ENCODE results near the gene ARL8B.

ARL8B gene

DNA sequence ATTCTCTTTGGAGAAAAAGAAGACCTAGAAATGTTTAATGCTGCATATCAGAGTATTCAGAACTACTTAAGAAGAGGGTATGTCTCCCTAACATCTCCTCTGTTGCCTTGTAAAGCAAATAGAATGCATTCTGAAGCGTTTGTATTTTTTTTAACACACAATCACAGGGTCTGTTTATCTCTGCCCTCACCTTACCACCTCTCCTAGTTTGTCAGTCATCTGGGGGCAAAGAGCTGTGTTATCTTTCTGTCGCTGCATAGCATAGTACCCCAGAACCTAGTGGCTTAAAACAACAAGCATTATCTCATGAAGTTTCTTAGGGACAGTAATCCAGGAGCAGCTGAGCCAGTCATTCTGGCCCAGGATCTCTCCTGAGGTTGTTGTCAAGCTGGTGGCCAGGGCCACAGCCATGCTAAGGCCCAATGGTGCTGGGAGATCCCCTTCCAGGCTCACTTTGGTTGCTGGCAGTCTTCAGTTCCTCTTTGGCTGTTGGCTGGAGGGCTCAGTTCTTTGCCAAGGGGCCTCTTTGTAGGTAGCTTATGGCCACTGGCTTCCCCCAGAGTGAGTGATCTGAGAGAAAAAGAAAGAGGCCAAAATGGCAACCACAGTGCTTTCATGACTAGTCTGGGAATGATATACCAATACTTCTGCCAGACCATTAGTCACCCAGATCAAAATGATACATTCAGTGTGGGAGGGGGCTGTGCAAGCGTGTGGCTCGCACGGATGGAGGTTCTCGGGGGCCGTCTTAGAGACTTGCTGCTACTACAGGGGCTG, 83.3 kb downstream of the ARL8B start:
- no peak for DNase-seq (ENCODE audit: low read depth in 3 of 3, low spot score in 1 of 3)

DNA sequence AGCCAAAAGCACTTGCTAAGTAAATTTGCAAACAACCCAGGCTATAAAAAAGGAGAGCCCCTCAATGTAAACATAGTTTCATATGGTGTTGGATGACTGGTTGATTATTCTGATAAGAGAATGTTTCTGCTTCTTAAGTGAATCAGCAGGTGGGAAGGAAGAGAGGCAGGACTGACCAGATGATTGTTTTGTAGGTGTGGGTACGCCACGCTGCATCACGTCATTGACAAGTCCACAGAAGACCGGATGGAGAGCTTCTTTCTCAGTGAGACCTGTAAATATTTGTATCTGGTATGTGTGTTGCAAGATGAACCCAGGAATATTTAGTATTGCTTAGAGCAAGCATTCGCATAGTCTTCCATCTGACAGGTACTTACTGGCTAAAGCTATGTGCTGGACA, 88.8 kb downstream of the ARL8B start:
- DNase-seq (ENCODE audit: low read depth in 3 of 3, low spot score in 1 of 3) = no peak

DNA sequence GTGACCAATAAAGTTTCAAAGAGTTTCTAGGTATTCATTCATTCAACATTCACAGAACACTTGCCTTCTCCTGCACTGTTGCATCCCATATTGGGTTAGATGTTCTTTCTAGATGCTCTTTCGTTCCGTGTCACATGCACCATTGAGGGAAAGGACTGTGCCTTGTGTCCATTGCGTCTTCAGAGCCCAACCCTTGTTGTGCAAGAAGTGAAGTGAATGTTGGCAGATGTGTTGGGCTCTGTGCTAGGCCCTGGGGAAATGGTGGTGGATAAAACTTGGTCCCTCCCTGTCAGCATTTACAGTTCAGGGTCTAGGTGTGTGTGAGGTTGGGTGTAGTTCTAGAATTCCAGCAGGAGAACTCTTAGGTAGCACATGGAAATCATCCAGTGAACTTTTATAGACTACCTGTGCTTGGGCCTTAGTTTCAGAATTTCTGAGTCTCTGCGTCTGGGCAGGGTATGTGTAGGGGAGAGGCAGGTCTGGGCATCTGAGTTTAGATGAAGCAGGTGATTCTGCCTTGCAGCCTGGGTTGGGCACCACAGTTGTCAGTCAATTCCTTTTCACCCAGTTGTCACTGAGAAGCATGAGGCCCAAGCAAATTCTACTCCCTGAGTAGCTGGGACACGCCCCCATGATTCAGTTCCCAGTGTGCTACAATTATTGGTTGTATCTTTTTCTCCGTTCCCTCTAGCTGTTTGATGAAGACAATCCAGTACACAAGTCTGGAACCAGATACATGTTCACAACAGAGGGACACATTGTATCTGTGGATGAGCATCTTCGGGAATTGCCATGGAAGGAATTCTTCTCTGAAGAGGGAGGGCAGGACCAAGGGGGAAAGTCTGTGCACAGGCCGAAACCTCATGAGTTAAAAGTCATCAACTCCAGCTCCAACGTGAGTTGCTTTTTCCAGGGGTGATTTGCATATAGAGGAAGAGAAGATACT, 90.8 kb downstream of the ARL8B start:
- DNase-seq (ENCODE audit: low read depth in 3 of 3, low spot score in 1 of 3) = no peak

GRCh38 chr3:5213574-5213966, 91.5 kb downstream of the ARL8B start:
- DNase-seq (ENCODE audit: low read depth in 3 of 3, low spot score in 1 of 3) = no peak

DNA sequence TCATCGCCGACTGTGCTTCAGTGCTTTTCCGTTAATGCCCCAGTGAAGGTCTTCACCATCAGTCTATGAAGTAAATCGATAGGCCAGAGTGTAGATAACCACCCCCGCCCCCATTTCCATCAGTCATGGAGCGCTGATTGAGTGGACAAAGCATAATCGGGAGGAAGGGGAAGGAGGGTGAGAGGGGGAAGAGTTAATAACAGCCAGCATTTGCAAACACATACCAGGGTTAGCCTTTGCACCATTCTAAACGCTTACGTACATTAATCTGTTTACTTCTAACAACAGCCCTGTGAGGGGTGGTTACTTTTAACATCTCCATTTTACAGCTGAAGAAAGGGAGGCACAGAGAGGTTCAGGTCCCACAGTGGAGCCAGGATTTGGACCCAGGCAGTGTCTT, 92.3 kb downstream of the ARL8B start:
- no peak for DNase-seq (ENCODE audit: low read depth in 3 of 3, low spot score in 1 of 3)

DNA sequence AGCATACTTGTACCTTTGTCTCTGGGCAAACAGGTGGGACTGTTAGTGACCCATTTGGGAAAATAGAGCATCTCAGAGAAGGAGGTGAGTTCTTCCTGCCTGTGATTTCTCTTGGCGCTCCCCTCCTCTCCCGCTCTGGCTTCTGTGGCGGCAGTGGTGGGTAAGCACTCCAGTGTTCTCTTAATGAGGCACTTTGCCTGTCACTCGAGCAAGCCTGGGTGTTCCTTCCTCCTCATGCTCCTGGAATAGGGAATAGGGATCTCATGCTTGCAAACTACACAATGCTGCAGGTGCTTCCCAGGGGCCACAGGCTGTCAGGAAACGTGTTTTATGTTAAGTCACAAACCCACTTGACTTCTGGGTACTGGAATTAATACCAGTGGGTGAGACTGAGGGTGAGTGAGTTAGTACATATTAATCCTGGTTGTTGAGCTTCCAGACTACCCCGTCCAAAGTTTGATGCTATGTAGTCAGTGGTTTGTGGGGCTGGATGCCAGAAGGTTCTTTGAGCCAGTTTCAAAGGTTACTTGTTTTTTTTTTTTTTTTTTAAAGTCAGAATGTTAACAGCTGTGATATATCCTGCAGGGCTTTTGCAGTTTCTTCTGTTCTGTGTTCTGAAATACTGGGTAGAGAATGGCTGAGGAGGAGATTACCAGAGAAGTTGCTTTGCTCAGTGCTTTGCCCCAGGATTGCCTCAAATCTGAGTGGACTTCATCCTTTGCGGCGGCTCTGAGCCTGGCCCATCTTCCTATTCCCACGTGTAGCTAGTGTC, 95.9 kb downstream of the ARL8B start:
- no peak for DNase-seq (ENCODE audit: low read depth in 3 of 3, low spot score in 1 of 3)

DNA sequence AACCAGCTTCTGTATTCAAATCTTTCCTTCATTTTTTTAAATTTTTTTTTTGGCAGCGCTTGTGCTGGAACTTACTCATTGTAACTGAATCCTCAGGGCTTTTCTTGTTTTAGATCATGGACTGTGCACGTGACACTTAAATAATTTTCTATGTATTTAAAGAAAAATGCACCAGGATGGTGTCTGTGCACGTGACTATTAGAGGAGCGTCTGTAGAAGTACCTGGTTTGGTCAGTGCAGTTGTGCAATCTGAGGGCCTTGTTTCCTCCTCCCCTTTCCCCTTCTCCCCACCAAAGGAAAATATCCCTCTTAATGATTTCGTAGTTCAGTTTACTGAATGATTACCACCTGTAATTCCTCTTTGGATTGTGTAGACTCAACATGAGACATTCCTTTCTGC, 96.7 kb downstream of the ARL8B start:
- DNase-seq (ENCODE audit: low read depth in 3 of 3, low spot score in 1 of 3) = no peak

- no peak for DNase-seq (ENCODE audit: low read depth in 3 of 3, low spot score in 1 of 3)
These were observed 97.1 kb downstream of the ARL8B start for GRCh38 chr3:5219216-5219615.

DNA sequence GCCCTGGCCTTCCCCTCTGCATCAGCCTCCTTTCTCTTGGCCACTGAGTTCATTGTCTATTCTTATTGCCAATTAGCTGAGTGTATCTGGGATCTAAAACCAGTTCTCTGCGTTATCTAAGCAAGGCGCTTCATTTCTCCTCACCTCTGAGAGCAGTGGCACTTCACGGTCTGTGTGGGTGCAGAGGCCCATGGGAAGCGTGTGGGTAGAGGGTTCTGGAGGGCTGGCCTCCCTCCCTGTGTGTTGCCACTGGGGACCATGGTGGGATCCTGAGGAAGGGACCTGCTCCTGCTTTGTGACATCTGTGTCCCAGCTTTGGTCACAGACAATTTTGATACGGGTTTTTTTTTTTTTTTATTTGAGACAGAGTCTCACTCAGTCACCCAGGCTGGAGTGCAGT, 98.1 kb downstream of the ARL8B start:
- no peak for DNase-seq (ENCODE audit: low read depth in 3 of 3, low spot score in 1 of 3)

DNA sequence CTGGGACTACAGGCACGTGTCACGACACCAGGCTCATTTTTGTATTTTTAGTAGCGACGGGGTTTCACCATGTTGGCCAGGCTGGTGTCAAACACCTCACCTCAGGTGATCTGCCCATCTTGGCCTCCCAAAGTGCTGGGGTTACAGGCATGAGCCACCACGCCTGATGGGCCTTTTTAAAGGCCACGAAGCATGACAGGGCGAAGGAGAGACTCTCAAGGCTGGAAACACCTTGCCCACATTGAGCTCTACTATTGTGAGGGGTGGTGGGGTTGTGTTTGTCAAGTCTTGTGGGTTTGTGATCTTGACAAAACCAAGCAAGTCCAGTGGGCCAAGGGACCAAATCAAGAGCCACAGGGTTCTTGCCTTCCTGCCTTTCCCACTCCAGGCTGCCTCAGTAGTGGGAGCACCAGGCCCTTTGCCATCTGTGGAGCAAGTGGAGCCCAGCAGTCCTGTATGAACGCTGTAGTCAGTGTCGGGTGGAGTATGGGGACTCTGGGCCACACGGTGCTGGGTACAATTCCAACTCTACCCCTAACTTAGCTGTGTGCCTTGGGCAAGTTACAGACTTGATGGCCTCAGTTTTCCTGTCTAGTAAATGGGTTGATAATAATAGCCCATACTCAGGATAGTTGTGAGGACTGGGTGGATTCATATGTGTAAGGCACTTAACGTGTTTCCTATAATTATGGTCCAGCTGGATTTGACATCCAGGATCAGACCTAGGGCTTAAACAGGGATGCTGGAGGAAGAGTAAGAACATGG, 98.8 kb downstream of the ARL8B start:
- DNase-seq (ENCODE audit: low read depth in 3 of 3, low spot score in 1 of 3) = no peak

DNA sequence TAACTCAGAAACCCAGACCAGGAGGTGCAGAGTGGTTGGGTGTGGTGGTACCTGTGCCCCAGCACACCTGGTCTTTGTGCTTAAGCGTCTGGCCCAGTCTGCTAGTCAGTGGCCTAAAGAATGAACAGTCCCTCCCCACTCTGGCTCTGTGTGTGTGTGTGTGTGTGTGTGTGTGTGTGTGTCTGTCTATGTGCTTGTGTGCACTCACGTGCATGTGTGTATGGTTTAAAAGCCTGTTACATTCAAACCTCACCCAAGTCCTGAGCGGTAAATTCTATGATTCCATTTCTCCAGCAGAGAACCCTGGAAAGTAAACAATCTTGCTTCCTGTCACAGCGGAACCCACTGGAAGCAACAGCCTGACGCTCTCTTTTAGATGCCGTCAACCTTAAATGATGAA, 99.6 kb downstream of the ARL8B start:
- DNase-seq (ENCODE audit: low read depth in 3 of 3, low spot score in 1 of 3) = no peak

DNA sequence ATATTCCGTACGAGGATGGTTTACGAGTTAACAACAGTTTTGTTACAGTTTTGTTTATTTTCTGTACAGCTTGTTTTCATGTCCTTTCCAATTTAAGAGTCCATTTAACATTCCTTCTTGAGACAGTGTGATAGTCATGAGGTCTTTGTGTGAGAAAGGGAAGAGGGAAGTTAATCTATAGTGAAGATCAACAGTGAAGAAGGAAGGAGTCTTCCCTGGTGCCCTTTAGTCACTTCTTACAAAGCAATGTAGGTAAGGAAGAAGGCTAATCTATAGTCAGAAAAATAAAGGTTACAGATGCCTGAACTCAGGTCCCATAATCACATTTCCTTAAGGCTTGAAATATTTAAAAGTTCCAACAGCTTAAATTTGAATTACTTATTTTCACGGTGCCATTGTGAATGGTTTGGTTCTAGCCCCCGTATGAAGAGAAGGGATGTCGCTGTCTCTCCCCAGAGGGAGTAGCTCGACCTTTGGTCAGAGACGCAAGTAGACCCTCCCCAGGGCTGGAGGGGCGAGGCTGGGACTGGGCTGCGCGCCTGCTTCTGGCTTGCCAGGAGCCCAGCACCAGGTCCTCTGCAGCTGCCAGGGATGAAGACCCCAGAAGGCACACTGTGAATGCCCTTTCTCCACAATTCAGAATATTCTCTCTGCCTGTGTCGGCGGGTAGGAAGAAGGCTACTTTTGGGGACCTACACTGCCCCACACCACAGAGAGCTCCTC, 100.4 kb downstream of the ARL8B start:
- no peak for DNase-seq (ENCODE audit: low read depth in 3 of 3, low spot score in 1 of 3)

- no peak for DNase-seq (ENCODE audit: low read depth in 3 of 3, low spot score in 1 of 3)
These were observed 104.7 kb downstream of the ARL8B start for GRCh38 chr3:5226783-5227182.

- no peak for DNase-seq (ENCODE audit: low read depth in 3 of 3, low spot score in 1 of 3)
These were observed 105.7 kb downstream of the ARL8B start for GRCh38 chr3:5227812-5228211.

GRCh38 chr3:5229414-5229813, 107.3 kb downstream of the ARL8B start:
- DNase-seq (ENCODE audit: low read depth in 3 of 3, low spot score in 1 of 3) = no peak
